HepG2 (cell line): ENCODE results near the gene CLDN7. TPM values are rescaled to one million over a fixed set of nuclear protein-coding genes. Genes with fewer than 3 reads are reported as not detected.

ENCODE experiments used
- ATM ChIP-seq: fragments of 450-650 bp; IDR thresholded peaks from 2 replicates; pipeline ENCODE4 v1.7.1; 2017; ENCODE audit warnings: mild to moderate bottlenecking, borderline replicate concordance
- BRCA1 ChIP-seq: sonication (generic); formaldehyde crosslinking; IDR thresholded peaks from 2 replicates; pipeline ENCODE4 v1.4.0; 2020; ENCODE audit warnings: missing genetic modification reagents
- CBX2 ChIP-seq, 2 experiments: fragments of 200-600 bp in 1 of 2; sonication (generic); formaldehyde crosslinking in 1 of 2; IDR thresholded peaks; 2 replicates each; pipeline versions ENCODE4 v1.7.0 to v1.8.1; 2018 to 2022; ENCODE audit warnings: low read depth in 2 of 2, low read length in 1 of 2, mild to moderate bottlenecking in 1 of 2, missing genetic modification reagents in 1 of 2
- FOXA1 ChIP-seq, 2 experiments: fragments of 450-650 bp in 1 of 2; sonication (generic) in 1 of 2; formaldehyde crosslinking in 1 of 2; IDR thresholded peaks; 2 replicates each; pipeline versions ENCODE4 v1.4.0 to v1.6.1; 2016 to 2020; ENCODE audit warnings: missing genetic modification reagents in 1 of 2
- GZF1 ChIP-seq: sonication (generic); formaldehyde crosslinking; IDR thresholded peaks from 2 replicates; pipeline ENCODE4 v1.5.1; 2020; ENCODE audit warnings: mild to moderate bottlenecking, missing genetic modification reagents
- HNF1A ChIP-seq, 2 experiments: sonication (generic) in 1 of 2; formaldehyde crosslinking in 1 of 2; IDR thresholded peaks; 2 replicates each; pipeline versions ENCODE4 v1.4.0 to v1.6.1; 2016 to 2020; ENCODE audit warnings: borderline replicate concordance in 1 of 2, low read depth in 1 of 2, mild to moderate bottlenecking in 1 of 2, missing genetic modification reagents in 1 of 2
- KAT7 ChIP-seq: IDR thresholded peaks from 2 replicates; pipeline ENCODE4 v1.6.1; 2018; ENCODE audit warnings: borderline replicate concordance, missing compliant biosample characterization
- KAT8 ChIP-seq: IDR thresholded peaks from 2 replicates; pipeline ENCODE4 v1.6.1; 2016; ENCODE audit warnings: missing genetic modification reagents, missing compliant biosample characterization
- MXI1 ChIP-seq: IDR thresholded peaks from 3 replicates; pipeline ENCODE4 v1.6.1; 2012; ENCODE audit warnings: low read depth, low read length, inconsistent platforms, borderline replicate concordance
- MYC ChIP-seq: sonication (generic); formaldehyde crosslinking; IDR thresholded peaks from 2 replicates; pipeline ENCODE4 v1.9.0; 2021; ENCODE audit warnings: missing genetic modification reagents, borderline replicate concordance
- SALL1 ChIP-seq: sonication (generic); formaldehyde crosslinking; IDR thresholded peaks from 2 replicates; pipeline ENCODE4 v1.8.0; 2022; ENCODE audit warnings: mild to moderate bottlenecking, missing genetic modification reagents
- SMAD3 ChIP-seq: sonication (generic); formaldehyde crosslinking; IDR thresholded peaks from 2 replicates; pipeline ENCODE4 v1.4.0; 2020; ENCODE audit warnings: missing genetic modification reagents
- TBX2 ChIP-seq: sonication (generic); formaldehyde crosslinking; IDR thresholded peaks from 2 replicates; pipeline ENCODE4 v1.5.0; 2020; ENCODE audit warnings: missing genetic modification reagents, mild to moderate bottlenecking, borderline replicate concordance
- XRCC5 ChIP-seq: fragments of 200-400 bp; formaldehyde crosslinking; optimal IDR thresholded peaks from 2 replicates; pipeline ENCODE3; 2017; ENCODE audit warnings: mild to moderate bottlenecking, low read length
- ZFP1 ChIP-seq: IDR thresholded peaks from 2 replicates; pipeline ENCODE4 v1.6.1; 2016
- ZMYM4 ChIP-seq: sonication (generic); formaldehyde crosslinking; IDR thresholded peaks from 2 replicates; pipeline ENCODE4 v1.8.1; 2023; ENCODE audit warnings: mild to moderate bottlenecking, missing genetic modification reagents
- ZNF337 ChIP-seq: sonication (generic); formaldehyde crosslinking; IDR thresholded peaks from 2 replicates; pipeline ENCODE4 v1.5.1; 2020; ENCODE audit warnings: missing genetic modification reagents, low read depth, mild to moderate bottlenecking, borderline replicate concordance
- ZNF33A ChIP-seq: sonication (generic); formaldehyde crosslinking; IDR thresholded peaks from 2 replicates; pipeline ENCODE4 v1.5.1; 2020; ENCODE audit warnings: missing genetic modification reagents, mild to moderate bottlenecking, moderate library complexity, borderline replicate concordance
- ZNF343 ChIP-seq: sonication (generic); formaldehyde crosslinking; IDR thresholded peaks from 2 replicates; pipeline ENCODE4 v1.4.0; 2020; ENCODE audit warnings: mild to moderate bottlenecking, missing genetic modification reagents
- ZNF576 ChIP-seq: sonication (generic); formaldehyde crosslinking; IDR thresholded peaks from 2 replicates; pipeline ENCODE4 v1.4.0; 2020; ENCODE audit warnings: mild to moderate bottlenecking, missing genetic modification reagents
- ZNF614 ChIP-seq: IDR thresholded peaks from 2 replicates; pipeline ENCODE4 v1.6.1; 2018; ENCODE audit warnings: missing biosample characterization, missing genetic modification reagents, inconsistent platforms, borderline replicate concordance
- ZNF619 ChIP-seq: sonication (generic); formaldehyde crosslinking; IDR thresholded peaks from 2 replicates; pipeline ENCODE4 v1.4.0; 2020; ENCODE audit warnings: mild to moderate bottlenecking, missing genetic modification reagents
- ZNF780A ChIP-seq: sonication (generic); formaldehyde crosslinking; IDR thresholded peaks from 2 replicates; pipeline ENCODE4 v1.8.0; 2022; ENCODE audit warnings: mild to moderate bottlenecking, missing genetic modification reagents, moderate library complexity
- polyA plus RNA-seq, 8 experiments: library from polyadenylated mRNA; depleted of rRNA in 3 of 8; stranded (reverse) in 7 of 8; unstranded in 1 of 8; fragments of >200 nt; fragmentation: Illumina TruSeq in 4 of 8; extraction: Trizol in 4 of 8; gene quantifications; 2 replicates each; pipeline versions ENCODE4 v1.2.1 to v1.2.3, GENCODE V29; 2011 to 2016; ENCODE audit warnings: low read depth in 4 of 8, missing spikeins in 1 of 8, mixed read lengths in 1 of 8; ENCODE audit not compliant: insufficient read depth in 1 of 8
- total RNA-seq, 5 experiments: library from RNA; depleted of rRNA; stranded (reverse); fragments of >200 nt; fragmentation: Illumina TruSeq; extraction: Trizol; gene quantifications; 2 replicates each; pipeline ENCODE4 v1.2.3, GENCODE V29; 2016; ENCODE audit warnings: low read depth in 1 of 5
- TF ChIP-seq, protein P1 (sequence below): sonication (generic); formaldehyde crosslinking; conservative IDR thresholded peaks from 2 replicates; pipeline ENCODE4 v1.8.0; 2022; ENCODE audit warnings: low read depth, missing genetic modification reagents

The CLDN7 gene
- total and polyA plus RNA-seq, 2 of the 13 experiments (the other 11 are each of a cell fraction or from before 2014, with no cell fraction given) = not detected

DNA sequence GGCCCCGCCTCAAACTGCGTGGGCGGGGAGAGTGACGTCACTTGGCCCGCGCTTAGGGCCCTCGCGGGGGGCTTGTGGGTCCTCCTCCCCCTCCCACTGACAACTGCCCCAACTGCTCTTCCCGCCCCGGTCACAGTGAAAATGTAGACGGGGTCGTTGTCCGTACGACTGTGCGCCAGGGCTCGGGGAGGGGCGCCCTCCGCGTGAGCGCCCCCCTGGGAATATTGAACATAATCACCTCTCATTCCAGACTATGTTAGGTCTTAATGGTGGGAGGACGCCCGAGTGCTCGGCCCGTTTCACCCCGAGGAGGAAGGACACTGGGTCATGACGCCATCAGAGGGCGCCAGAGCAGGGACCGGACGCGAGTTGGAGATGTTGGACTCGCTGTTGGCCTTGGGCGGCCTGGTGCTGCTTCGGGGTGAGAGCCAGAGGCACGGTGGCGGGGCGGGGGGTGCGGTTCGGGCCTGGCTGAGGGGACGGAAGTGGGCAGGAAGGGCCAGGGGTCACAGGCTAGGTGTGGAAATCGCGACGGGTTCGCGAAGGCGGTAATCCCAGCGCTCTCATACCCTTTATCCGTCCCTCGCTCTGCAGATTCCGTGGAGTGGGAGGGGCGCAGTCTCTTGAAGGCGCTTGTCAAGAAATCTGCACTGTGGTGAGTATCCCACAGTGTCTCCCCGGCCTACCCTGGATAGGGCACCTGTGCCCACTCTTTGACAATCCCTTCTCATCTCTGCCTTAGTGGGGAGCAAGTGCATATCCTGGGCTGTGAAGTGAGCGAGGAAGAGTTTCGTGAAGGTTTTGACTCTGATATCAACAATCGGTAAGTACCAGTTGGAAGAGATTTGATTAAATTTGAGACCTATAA is 9.9 kb downstream of the CLDN7 start, which contains the start of gene ELP5 (continued):
- TF ChIP-seq ZNF614 (0 out of 2 replicates have a peak, but pooled peaks have one; percentile 16), ZNF619 (CRISPR knock-in tag) (peak; percentile 25; the same call in 1 of the 2 replicates), SALL1 (CRISPR knock-in tag) (peak; percentile 82), ZNF337 (CRISPR knock-in tag) (no peak), ZNF33A (CRISPR knock-in tag) (no peak), MYC (CRISPR knock-in tag) (peak; percentile 81; the same call in 1 of the 2 replicates), TBX2 (peak; percentile 75), KAT8 (CRISPR knock-in tag) (peak; percentile 91), ZNF576 (peak; percentile 47; the same call in 1 of the 2 replicates), CBX2 (IDR thresholded peaks at IDR 0.05; ENCODE audit: low read depth, low read length) (no peak), CBX2 (CRISPR knock-in tag; IDR thresholded peaks at IDR 0.05; ENCODE audit: low read depth) (no peak), BRCA1 (no peak), FOXA1 (IDR thresholded peaks at IDR 0.05) (no peak), FOXA1 (CRISPR knock-in tag; IDR thresholded peaks at IDR 0.05) (no peak), ZNF343 (no peak), ZFP1 (CRISPR knock-in tag) (peak; percentile 64; the same call in 1 of the 2 replicates), ZMYM4 (CRISPR knock-in tag) (peak; percentile 60; the same call in 1 of the 2 replicates), KAT7 (CRISPR knock-in tag) (peak; percentile 92), MXI1 (peak; percentile 84; the same call in 2 of the 3 replicates), ATM (no peak), ZNF780A (CRISPR knock-in tag) (no peak), HNF1A (IDR thresholded peaks at IDR 0.05; ENCODE audit: low read depth) (no peak), HNF1A (CRISPR knock-in tag; IDR thresholded peaks at IDR 0.05; ENCODE audit: borderline replicate concordance) (peak; percentile 53), GZF1 (CRISPR knock-in tag) (peak; percentile 71; the same call in 1 of the 2 replicates), SMAD3 (no peak), XRCC5 (peak; percentile 33)
- TF ChIP-seq, protein P1, sequence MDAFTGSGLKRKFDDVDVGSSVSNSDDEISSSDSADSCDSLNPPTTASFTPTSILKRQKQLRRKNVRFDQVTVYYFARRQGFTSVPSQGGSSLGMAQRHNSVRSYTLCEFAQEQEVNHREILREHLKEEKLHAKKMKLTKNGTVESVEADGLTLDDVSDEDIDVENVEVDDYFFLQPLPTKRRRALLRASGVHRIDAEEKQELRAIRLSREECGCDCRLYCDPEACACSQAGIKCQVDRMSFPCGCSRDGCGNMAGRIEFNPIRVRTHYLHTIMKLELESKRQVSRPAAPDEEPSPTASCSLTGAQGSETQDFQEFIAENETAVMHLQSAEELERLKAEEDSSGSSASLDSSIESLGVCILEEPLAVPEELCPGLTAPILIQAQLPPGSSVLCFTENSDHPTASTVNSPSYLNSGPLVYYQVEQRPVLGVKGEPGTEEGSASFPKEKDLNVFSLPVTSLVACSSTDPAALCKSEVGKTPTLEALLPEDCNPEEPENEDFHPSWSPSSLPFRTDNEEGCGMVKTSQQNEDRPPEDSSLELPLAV = no peak
